NCI-H2171 treated with DMSO at 0.1 percent for 48 hours (cell line): ENCODE results near the gene SLC2A13.
A peak's percentile ranks its signal among the peaks of the same experiment; 100 is the strongest.
"Not testable (repeated sequence)": the region's sequence is repeated elsewhere in the genome, so short reads cannot be mapped to it uniquely, and the experiment has no call there.

Source experiments
- DNase-seq: peaks from one replicate; lab custom pipeline; 2025; lab: John Stamatoyannopoulos, UW

The SLC2A13 gene

GRCh38 chr12:39755478-39755877 is 350.4 kb downstream of the SLC2A13 start:
- DNase-seq, result no peak

GRCh38 chr12:39752482-39753137 is 353.3 kb downstream of the SLC2A13 start:
- DNase-seq, result no peak

GRCh38 chr12:39746151-39746550 is 359.7 kb downstream of the SLC2A13 start:
- not testable (repeated sequence) for DNase-seq

GRCh38 chr12:39743655-39744054 is 362.2 kb downstream of the SLC2A13 start:
- DNase-seq, result no peak

GRCh38 chr12:39736406-39736805 is 369.5 kb downstream of the SLC2A13 start:
- DNase-seq, result peak; percentile 6

- DNase-seq, result peak; percentile 84
Observed at GRCh38 chr12:39723831-39724230, 382.1 kb downstream of the SLC2A13 start.

- DNase-seq, result no peak
Observed at GRCh38 chr12:39722504-39722903, 383.4 kb downstream of the SLC2A13 start.

GRCh38 chr12:39713552-39713951 is 392.3 kb downstream of the SLC2A13 start:
- DNase-seq, result no peak

GRCh38 chr12:39712334-39712733 is 393.5 kb downstream of the SLC2A13 start:
- DNase-seq, result no peak
